Left renal pelvis (tissue), 4 donors: ENCODE measurements around the gene CFAP74. TPM values are rescaled to one million over a fixed set of nuclear protein-coding genes. Genes with fewer than 3 reads are reported as not detected.

Experiments
- DNase-seq, 4 donors: peaks; one replicate each; pipeline ENCODE4 v3.0.0-alpha.2; 2013; ENCODE audit warnings: low read depth in 4 of 4, low spot score in 3 of 4
- polyA plus RNA-seq, 4 donors: library from polyadenylated mRNA; unstranded; fragments of 120-200 nt; gene quantifications; one replicate each; pipeline ENCODE4 v1.2.1, GENCODE V29; 2013; ENCODE audit not compliant: insufficient read length in 4 of 4

CFAP74 gene
- polyA plus RNA-seq, 4 donors = 0.27 to 1.3 (median 0.59) TPM

GRCh38 chr1:1973716-1974642 lies 29.6 kb downstream of the CFAP74 start:
- no peak for DNase-seq

GRCh38 chr1:1972976-1973715 lies 30.4 kb downstream of the CFAP74 start:
- DNase-seq = no peak

GRCh38 chr1:1971688-1972087 lies 31.9 kb downstream of the CFAP74 start:
- no peak for DNase-seq

- DNase-seq = no peak
Observed at GRCh38 chr1:1971017-1971416, 32.6 kb downstream of the CFAP74 start.

GRCh38 chr1:1969953-1970716 lies 33.5 kb downstream of the CFAP74 start:
- DNase-seq = no peak

GRCh38 chr1:1969505-1969900 lies 34.1 kb downstream of the CFAP74 start:
- DNase-seq = no peak

- DNase-seq = no peak
Observed at GRCh38 chr1:1968767-1969504, 34.6 kb downstream of the CFAP74 start.

GRCh38 chr1:1967879-1968278 lies 35.7 kb downstream of the CFAP74 start:
- no peak for DNase-seq

- no peak for DNase-seq
Observed at GRCh38 chr1:1967151-1967550, 36.4 kb downstream of the CFAP74 start.

- DNase-seq = no peak
Observed at GRCh38 chr1:1966071-1966740, 37.4 kb downstream of the CFAP74 start.

GRCh38 chr1:1965546-1965945 lies 38.0 kb downstream of the CFAP74 start:
- no peak for DNase-seq

- DNase-seq = no peak
Observed at GRCh38 chr1:1964811-1965210, 38.8 kb downstream of the CFAP74 start.

GRCh38 chr1:1963570-1963969 lies 40.0 kb downstream of the CFAP74 start:
- no peak for DNase-seq

- DNase-seq = no peak
Observed at GRCh38 chr1:1962752-1963151, 40.8 kb downstream of the CFAP74 start.

GRCh38 chr1:1960480-1961196 lies 42.9 kb downstream of the CFAP74 start:
- DNase-seq = no peak

- DNase-seq = peak; percentile 29 to 62 (median 52)
Observed at GRCh38 chr1:1959840-1960479, 43.6 kb downstream of the CFAP74 start.

GRCh38 chr1:1959459-1959839 lies 44.1 kb downstream of the CFAP74 start:
- no peak for DNase-seq

GRCh38 chr1:1958071-1958541 lies 45.5 kb downstream of the CFAP74 start:
- no peak for DNase-seq
